B cell (primary cell): Measurements from ENCODE around the gene XXYLT1.

Experiments
- EZH2 ChIP-seq: IDR thresholded peaks from 2 replicates; pipeline ENCODE4 v1.6.1; 2012; ENCODE audit warnings: borderline replicate concordance, low read depth, mild to moderate bottlenecking, moderate library complexity, low read length; ENCODE audit not compliant: insufficient read depth, poor library complexity, severe bottlenecking
- TF ChIP-seq, protein P1 (sequence below): fragments of 200-600 bp; IDR thresholded peaks from one replicate; pipeline ENCODE4 v1.8.0; 2022; ENCODE audit warnings: antibody characterized with exemption, mild to moderate bottlenecking

DNA sequence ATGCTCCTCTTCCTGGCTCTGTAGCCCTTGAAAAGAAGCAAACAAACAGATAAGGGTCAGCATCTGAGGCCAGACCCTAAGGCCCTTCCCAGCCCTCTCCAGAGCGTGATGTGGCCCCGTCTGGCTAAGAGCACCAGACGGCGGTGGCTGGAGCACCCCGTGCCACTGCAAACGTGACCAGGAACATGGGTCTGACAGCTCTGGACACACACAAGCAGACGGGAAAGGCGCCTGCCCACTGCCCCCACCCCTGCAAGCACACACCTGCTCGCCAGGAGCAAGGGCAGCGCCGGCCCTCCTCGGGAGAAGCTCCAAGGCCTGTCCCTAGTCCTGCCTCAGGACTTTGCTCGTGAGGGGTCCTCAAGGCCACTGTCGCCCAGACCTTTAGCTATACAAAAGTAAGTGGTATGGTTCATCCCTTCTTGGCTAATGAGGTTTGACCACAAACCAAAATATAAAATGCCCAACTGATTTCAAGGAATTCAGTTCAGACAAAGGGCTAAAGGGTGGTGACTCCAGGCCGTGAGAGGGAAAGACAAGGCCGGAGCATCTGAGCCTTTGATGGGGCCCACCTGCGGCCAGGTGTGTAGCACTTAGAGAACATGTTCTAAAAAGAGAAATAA lies 90.4 kb downstream of the XXYLT1 start:
- TF ChIP-seq, protein P1, sequence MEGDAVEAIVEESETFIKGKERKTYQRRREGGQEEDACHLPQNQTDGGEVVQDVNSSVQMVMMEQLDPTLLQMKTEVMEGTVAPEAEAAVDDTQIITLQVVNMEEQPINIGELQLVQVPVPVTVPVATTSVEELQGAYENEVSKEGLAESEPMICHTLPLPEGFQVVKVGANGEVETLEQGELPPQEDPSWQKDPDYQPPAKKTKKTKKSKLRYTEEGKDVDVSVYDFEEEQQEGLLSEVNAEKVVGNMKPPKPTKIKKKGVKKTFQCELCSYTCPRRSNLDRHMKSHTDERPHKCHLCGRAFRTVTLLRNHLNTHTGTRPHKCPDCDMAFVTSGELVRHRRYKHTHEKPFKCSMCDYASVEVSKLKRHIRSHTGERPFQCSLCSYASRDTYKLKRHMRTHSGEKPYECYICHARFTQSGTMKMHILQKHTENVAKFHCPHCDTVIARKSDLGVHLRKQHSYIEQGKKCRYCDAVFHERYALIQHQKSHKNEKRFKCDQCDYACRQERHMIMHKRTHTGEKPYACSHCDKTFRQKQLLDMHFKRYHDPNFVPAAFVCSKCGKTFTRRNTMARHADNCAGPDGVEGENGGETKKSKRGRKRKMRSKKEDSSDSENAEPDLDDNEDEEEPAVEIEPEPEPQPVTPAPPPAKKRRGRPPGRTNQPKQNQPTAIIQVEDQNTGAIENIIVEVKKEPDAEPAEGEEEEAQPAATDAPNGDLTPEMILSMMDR, result no peak
- TF ChIP-seq EZH2, result no peak
